Measurements from ENCODE around the gene SPAG6. TPM values are rescaled to one million over a fixed set of nuclear protein-coding genes. Genes with fewer than 3 reads are reported as not detected.

The SPAG6 gene
- total and polyA plus RNA-seq, 12 donors = 0.01 TPM; not detected in 11

GRCh38 chr10:22374489-22375126 is 29.3 kb downstream of the SPAG6 start:
- no peaks in the 10 kb centered on the region for H3K36me3 ChIP-seq
- no peak overlapping the region for H3K4me3 ChIP-seq
- no peak overlapping the region for H3K27ac ChIP-seq
- peaks cover 0 to 22% (median 0%) of the 10 kb centered on the region in 7 donors for H3K27me3 ChIP-seq
- ATAC-seq (no peak), DNase-seq (no peak)
- TF ChIP-seq, protein P1, sequence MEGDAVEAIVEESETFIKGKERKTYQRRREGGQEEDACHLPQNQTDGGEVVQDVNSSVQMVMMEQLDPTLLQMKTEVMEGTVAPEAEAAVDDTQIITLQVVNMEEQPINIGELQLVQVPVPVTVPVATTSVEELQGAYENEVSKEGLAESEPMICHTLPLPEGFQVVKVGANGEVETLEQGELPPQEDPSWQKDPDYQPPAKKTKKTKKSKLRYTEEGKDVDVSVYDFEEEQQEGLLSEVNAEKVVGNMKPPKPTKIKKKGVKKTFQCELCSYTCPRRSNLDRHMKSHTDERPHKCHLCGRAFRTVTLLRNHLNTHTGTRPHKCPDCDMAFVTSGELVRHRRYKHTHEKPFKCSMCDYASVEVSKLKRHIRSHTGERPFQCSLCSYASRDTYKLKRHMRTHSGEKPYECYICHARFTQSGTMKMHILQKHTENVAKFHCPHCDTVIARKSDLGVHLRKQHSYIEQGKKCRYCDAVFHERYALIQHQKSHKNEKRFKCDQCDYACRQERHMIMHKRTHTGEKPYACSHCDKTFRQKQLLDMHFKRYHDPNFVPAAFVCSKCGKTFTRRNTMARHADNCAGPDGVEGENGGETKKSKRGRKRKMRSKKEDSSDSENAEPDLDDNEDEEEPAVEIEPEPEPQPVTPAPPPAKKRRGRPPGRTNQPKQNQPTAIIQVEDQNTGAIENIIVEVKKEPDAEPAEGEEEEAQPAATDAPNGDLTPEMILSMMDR (IDR thresholded peaks at IDR 0.05) = no peak
- WGBS, 2 donors = 69 to 76% methylated on average over 3 of the region's 3 CpGs
- H3K4me1 ChIP-seq = peaks cover 0 to 12% (median 0%) of the 10 kb centered on the region in 9 donors
- no peaks in the 10 kb centered on the region for H3K9me3 ChIP-seq
- intact Hi-C loops (cut with DNase I) = no loop called here

- Histone ChIP-seq H3K4me3 (no peak overlapping the region), H3K36me3 (no peaks in the 10 kb centered on the region), H3K27ac (no peak overlapping the region), H3K9me3 (no peaks in the 10 kb centered on the region), H3K27me3 (peaks cover 0 to 21% (median 0%) of the 10 kb centered on the region in 7 donors), H3K4me1 (no peaks in the 10 kb centered on the region)
- 78 to 85% methylated on average over 3 of the region's 3 CpGs for WGBS, 2 donors
- DNase-seq = no peak
- intact Hi-C loops (cut with DNase I) = no loop called here
- no peak for ATAC-seq
- TF ChIP-seq, protein P1 (IDR thresholded peaks at IDR 0.05) = no peak
Measured at GRCh38 chr10:22379059-22379458, 33.8 kb downstream of the SPAG6 start.

DNA sequence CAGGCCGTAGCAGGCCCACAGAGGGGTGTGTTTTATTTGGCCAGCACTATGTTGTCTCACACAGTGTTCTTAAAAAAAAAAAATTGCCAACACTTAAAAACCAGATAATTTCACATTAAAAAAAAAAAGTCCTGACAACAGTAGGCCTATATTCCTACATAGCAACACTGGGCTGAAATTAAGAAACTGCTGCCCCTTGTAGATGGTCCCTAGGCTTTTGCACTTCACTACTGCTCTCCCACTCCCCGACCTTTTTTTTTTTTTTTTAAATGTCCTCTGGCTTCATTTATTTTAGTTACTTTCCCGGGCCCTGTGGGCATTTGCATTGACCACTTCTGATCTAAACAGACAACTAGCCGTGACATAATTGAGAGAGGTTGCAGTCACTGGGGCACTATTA is 36.0 kb downstream of the SPAG6 start:
- Histone ChIP-seq H3K27me3 (peaks cover 0 to 21% (median 0%) of the 10 kb centered on the region in 7 donors), H3K36me3 (no peaks in the 10 kb centered on the region), H3K4me3 (no peak overlapping the region), H3K27ac (no peak overlapping the region), H3K4me1 (no peaks in the 10 kb centered on the region), H3K9me3 (no peaks in the 10 kb centered on the region)
- intact Hi-C loops (cut with DNase I) = no loop called here
- DNase-seq = no peak
- 76 to 78% methylated on average over 4 of the region's 4 CpGs for WGBS, 2 donors
- no peak for ATAC-seq
- TF ChIP-seq, protein P1 (IDR thresholded peaks at IDR 0.05) = no peak

DNA sequence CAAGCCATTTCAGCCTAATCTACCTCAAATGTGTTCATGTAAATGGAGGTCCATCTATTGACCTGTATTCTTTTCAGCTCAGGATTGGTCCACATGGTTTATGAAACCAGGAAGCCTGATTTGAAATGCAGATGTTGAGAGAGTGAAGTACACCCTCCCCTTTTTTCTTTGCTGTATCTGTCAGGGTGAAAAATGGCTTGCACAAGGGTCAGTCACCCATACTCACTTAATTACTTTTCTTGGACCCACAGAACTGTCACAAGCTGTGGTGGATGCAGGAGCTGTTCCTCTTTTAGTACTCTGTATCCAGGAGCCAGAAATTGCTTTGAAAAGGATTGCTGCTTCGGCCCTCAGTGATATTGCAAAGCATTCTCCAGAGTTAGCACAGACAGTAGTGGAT is 41.2 kb downstream of the SPAG6 start:
- Histone ChIP-seq H3K4me1 (no peaks in the 10 kb centered on the region), H3K27me3 (peaks cover 0 to 9% (median 0%) of the 10 kb centered on the region in 7 donors), H3K9me3 (no peaks in the 10 kb centered on the region), H3K4me3 (no peak overlapping the region), H3K27ac (no peak overlapping the region), H3K36me3 (no peaks in the 10 kb centered on the region)
- WGBS, 2 donors = 52 to 56% methylated on average over 1 of the region's 1 CpG
- no peak for DNase-seq
- TF ChIP-seq, protein P1 (IDR thresholded peaks at IDR 0.05) = no peak
- intact Hi-C loops (cut with DNase I) = no loop called here
- no peak for ATAC-seq
